HG02870 (cell line): ENCODE results near the gene SARDH.

Experiments
- ATAC-seq: cut with Tn5 transposase; IDR thresholded peaks from one replicate; pipeline ENCODE4 v1.9.1; 2021; ENCODE audit warnings: mild to moderate bottlenecking, moderate library complexity; ENCODE audit not compliant: unreplicated experiment

SARDH gene

DNA sequence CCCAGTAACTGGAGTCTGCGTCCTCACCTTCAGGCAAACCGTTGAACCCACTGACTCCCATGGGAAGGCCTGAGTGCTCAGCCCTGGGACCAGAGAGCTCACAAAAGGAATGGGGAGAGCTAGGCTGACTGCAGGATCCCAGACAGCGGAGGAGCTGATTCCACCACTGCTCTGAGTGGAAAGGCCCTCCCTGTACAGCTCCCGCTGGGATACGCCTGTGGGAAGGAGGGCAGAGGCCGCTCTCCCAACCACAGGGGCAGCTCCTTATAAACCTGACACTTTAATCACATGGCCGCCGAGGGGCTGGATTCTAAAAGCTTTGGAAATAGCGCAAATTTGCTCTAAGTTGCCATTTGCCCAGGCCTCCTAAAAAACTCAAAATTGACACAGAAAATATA, 64.9 kb downstream of the SARDH start:
- no peak for ATAC-seq

DNA sequence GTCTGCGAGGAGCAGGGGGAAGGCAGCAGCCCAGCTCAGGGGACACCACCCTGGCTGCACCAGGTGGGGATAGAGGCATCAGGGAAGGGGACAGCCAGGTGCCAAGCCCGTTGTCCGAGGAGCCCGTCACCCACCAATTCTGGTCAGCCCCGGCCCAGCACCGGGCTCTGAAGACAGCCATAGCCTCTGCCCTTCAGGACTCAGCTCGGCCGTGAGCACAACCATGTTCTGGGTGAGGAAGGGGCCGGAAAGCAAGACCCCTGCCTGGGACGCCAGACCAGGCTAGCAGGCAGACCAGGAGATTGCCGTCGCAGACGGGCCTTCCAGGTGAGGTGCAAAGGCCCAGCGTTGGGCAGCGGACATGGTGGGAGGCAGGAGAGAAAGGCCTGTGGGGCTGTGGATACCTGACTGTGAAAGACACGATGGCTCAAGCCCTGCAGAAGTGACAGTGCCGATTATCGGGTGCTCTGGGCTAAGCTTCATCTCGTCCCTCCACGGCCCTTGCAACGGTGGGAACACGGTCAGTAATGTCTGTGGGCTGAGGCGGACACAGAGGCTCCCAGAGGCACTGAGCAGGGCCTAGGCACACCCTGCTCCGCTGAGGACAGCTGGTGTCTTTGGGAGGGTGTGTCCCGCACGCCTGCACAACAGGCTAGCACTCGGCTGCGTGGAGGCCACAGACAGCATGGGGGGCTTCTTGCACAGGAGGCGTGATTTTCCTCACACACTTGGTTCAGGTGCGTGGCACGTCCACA, 65.5 kb downstream of the SARDH start:
- ATAC-seq, result no peak

- ATAC-seq, result no peak
Observed at GRCh38 chr9:133671371-133671770, 66.8 kb downstream of the SARDH start.

DNA sequence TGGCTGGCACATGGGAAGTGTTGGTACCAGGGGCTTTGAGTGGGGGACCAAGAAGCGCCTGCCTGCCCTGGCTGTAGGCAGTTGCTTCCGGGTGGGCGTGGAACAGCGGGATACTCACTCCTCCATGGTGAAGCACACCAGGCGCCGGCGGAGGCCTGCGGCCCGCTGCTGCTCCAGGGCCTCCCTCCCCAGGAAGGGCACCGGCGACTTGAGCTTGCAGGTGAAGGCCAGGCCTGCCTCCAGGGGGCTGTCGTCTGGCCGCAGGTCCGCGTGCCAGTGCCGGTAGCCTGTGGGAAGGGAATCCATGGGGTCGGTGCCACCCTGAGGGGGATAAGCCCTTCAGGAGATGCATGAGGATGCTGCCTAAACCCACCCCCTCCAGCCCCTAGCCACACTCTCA, 67.7 kb downstream of the SARDH start:
- no peak for ATAC-seq

DNA sequence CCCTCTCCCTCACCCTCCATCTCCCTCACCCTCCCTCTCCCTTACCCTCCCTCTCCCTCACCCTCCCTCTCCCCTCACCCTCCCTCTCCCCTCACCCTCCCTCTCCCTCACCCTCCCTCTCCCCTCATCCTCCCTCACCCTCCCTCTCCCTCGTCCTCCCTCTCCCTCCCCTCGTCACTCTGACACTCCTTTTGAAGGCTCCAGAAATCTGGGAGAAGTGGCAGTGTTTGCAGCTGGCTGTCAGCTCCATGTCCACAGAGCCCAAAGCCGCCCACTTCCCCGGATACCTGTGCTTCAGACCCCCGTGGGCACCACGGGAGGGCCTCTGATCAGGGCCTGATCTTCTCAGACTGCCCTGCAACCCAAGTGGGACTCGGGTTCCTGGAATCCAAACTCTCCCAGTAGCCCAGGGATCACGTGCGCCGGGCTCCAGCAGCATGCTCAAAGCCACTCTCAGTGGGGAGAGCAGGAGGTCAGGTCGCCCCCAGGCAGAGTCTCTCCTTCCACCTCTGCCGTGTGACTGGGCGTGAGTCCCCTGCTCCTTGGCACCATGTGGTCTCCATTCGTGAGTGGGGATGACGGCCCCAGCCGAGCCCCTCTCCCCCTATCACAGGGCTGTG, 68.9 kb downstream of the SARDH start:
- no peak for ATAC-seq

- ATAC-seq, result no peak
Observed at GRCh38 chr9:133667759-133668450, 70.2 kb downstream of the SARDH start.

DNA sequence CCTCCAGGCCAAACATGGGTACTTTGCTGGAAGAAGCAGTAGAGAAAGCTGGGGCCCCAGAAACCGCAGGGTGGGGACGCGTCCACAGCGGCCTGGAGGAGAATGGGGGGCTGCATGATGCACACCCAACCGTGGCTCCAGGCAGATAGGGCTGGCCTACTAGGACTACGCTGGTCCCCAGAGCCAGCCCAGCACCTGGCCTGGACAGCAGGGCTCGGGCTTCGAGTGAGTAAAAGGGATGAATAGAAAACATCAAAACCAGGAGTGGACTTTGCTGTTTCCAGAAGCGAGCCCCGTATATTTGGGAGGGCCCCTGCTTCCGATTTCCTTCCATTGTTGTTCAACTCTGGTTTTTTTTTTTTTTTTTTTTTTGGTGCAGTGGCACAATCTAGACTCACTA, 71.3 kb downstream of the SARDH start:
- ATAC-seq, result no peak

- ATAC-seq, result no peak
Observed at GRCh38 chr9:133666387-133666786, 71.8 kb downstream of the SARDH start.

DNA sequence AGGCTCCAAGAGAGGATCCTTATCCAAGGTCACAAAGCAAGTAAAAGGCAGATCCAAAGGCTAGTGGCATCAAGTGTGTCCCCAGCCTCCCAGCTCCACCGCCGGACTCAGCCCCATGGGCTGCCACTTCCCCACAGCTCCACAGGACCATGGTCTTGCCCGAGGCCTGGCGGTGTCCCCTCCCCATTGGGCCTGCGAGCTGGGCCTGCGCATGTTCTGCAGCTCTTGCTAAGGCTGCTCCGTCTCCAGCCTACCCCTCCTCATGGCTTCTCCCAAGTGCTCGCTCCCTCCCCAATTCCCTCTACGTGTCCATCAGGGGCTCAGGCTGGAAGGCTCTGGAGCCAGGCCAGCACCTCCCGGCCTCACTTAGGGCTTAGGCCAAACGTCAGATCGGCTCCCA, 72.6 kb downstream of the SARDH start:
- no peak for ATAC-seq

DNA sequence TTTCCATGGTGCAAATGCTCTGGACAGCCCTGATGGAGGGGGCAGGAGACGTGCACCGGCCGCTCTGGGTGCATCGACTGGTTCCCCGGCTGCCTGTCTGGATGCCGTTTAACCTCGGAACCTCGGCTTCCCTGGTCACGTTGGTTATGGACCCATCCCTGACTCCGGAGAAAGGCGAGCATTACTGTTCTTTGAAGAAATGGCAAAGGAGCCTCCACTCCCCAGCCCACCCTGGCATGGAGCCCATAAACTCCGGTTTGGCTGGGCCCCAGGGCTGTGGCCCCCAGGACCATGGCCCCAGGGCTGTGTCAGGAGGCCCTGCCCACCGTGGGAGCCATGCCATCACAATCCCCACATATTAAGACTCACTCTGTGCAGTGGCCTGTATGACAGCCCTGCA, 73.1 kb downstream of the SARDH start:
- ATAC-seq, result no peak

DNA sequence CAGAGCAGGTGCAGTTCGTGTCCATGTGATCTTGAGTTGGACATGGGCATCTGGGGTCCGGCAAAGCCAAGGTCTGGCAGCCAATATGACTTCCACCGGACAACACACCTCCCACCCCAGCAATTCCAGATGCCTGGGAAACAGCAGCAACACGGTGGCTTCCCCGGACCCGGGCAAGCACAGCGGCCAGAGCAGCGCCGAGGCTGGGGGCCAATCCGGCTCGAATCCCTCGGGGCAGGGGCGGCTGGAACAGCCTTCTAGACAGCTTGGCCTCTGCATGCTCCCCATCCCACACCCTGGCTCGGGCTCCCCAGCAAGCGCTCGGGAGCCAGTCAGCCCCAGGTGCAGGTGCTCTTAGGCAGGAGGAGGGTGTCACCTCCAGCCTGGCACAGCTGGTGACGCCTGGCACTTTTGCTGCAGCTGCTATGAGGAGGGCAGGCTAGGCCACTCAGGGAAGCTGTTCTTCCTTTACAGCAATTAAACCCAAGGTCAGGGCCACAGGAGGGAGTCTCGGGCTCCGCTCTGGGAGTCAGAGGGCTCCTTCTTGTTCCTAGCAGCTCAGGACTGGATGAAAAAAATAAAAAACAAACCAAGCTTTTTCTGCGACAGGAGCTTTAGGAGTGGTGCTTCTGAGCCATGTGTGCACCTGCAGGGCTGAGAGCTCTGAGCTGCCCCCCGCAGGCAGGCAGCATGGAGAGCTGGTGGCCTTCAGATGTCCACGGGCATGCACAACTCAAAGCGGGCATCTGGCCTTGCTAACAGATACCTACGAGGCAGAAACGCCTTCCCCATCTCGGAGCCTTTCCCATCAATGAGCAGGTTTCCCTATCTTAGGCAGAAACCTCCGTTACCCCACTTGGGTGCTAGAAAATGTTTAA, 73.7 kb downstream of the SARDH start:
- no peak for ATAC-seq

GRCh38 chr9:133661846-133662540, 76.2 kb downstream of the SARDH start:
- no peak for ATAC-seq

GRCh38 chr9:133659516-133659915, 78.6 kb downstream of the SARDH start:
- no peak for ATAC-seq

- ATAC-seq, result no peak
Observed at GRCh38 chr9:133658442-133659431, 79.4 kb downstream of the SARDH start.

DNA sequence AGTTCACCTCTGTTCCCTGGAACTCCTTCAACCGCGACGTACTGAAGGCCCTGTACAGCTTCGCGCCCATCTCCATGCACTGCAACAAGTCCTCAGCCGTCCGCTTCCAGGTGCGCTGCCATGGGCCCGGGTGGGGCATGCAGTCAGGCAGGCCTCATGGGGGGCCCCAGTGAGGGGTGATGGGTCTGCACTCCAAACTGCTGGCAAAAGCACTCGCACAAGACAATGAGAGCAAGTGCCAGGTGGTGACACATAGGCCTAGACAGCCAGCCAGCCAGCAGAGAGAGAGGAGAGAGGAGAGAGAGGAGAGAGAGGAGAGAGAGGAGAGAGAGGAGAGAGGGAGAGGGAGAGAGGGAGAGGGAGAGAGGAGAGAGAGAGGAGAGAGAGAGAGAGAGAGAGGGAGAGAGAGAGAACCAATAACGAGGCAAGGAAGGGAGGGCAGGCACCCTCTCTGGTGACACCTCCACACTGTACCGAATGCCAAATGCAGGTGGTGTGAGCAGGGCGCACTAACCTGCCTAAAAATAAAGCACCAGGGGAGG, 81.0 kb downstream of the SARDH start:
- ATAC-seq, result no peak

DNA sequence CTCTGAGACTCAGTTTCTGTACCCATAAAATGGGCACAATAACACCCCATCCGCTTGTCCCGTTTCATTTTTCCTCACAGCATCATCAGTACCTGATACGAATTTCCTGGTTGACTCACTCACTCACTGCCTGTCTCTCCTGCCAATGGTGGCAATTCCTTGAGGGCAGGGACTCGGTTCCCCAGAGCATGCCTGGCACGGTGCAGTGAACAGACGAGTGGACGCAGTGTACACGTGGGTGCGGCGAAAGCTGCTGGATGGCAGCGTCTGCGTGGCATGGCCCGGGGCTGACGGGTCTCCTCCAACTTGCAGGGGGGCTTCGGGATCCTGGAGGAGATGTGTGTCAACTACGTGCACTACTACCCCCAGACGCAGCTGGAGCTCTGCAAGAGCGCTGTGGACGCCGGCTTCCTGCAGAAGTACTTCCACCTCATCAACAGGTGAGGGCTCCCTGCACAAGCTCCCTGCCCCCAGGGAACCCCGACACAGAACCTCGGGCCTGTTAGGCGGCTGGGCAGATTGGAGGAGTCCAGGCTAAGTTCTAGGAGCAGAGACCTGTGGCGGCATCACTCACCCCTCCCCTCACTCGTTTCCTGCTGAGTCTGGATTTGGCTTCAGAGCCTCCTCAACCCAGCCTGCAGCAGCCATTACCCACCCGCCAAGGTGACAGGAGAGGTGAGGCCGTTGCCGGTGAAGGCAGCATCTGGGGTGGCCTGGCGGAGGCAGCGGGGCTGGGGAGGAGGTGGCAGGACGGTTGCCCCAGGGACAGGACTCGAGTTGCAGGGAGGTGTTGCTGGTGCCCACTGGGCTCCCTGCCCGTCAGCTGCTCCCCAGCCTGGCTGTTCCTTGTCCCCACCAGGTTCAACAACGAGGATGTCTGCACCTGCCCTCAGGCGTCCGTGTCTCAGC, 81.7 kb downstream of the SARDH start:
- no peak for ATAC-seq

DNA sequence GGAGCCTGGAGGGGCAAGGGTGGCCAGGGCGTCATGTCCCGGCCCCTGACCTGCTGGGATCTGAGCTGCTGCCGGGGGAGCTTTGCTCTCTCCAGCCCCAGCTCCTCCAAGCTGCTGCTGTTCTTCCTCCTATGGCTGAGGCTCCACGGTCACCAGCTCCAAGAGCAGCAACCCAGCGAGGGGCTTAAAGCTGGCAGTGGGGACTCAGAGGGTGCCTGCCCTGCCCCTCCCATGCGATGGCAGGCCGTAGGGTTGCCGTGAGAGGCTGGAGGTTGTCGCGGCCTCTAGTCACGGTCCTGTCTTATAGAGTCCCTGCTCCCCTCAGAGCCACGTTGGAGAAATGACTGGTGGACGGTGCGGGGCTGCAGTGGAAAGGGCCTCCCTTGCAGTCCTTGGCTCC, 82.5 kb downstream of the SARDH start:
- ATAC-seq, result no peak
